Coronary artery (tissue), 2 donors: ENCODE data around the gene ALG14.
A peak's percentile ranks its signal among the peaks of the same experiment; 100 is the strongest.
"Not testable (repeated sequence)": the region's sequence is repeated elsewhere in the genome, so short reads cannot be mapped to it uniquely, and the experiment has no call there.

Source experiments
- DNase-seq: peaks from one replicate; pipeline ENCODE4 v3.0.0-alpha.2; 2017; ENCODE audit warnings: low spot score
- H3K27ac ChIP-seq, 2 donors: fragments of 200-600 bp; sonication (generic); one replicate each; pipeline ENCODE4 v1.5.1; 2016 to 2019
- H3K4me3 ChIP-seq: fragments of 200-600 bp; sonication (generic); 2 replicates; pipeline ENCODE4 v1.5.1; 2016; ENCODE audit warnings: mild to moderate bottlenecking, moderate library complexity
- CTCF ChIP-seq: fragments of 200-600 bp; sonication (generic); IDR thresholded peaks from one replicate; pipeline ENCODE4 v1.5.1; 2019; ENCODE audit warnings: antibody characterized with exemption

The ALG14 gene

GRCh38 chr1:94947437-94947836, 125.3 kb downstream of the ALG14 start:
- TF ChIP-seq CTCF, result no peak
- no peak for DNase-seq
- Histone ChIP-seq H3K27ac (peak overlapping the region; percentile 6 to 76), H3K4me3 (no peak overlapping the region)

- H3K4me3 ChIP-seq, result no peak overlapping the region
- H3K27ac ChIP-seq, result peak overlapping the region in 1 of 2 donors; percentile 76
- no peak for TF ChIP-seq CTCF
- DNase-seq, result no peak
Measured at GRCh38 chr1:94946886-94947285, 125.9 kb downstream of the ALG14 start.

GRCh38 chr1:94942171-94943128, 130.3 kb downstream of the ALG14 start:
- H3K27ac ChIP-seq, result no peak overlapping the region
- no peak overlapping the region for H3K4me3 ChIP-seq
- TF ChIP-seq CTCF, result no peak
- no peak for DNase-seq

- H3K27ac ChIP-seq, result not testable (repeated sequence)
Measured at GRCh38 chr1:94941480-94941879, 131.3 kb downstream of the ALG14 start.

GRCh38 chr1:94940738-94941137, 132.0 kb downstream of the ALG14 start:
- H3K4me3 ChIP-seq, result no peak overlapping the region
- TF ChIP-seq CTCF, result no peak

More at GRCh38 chr1:94941480-94941879, 131.3 kb downstream of the ALG14 start:
- DNase-seq, H3K4me3 ChIP-seq: not testable (repeated sequence)

GRCh38 chr1:94937820-94938219, 134.9 kb downstream of the ALG14 start:
- DNase-seq, result no peak
- TF ChIP-seq CTCF, result no peak
- peak overlapping the region in 1 of 2 donors; percentile 36 for H3K27ac ChIP-seq
- H3K4me3 ChIP-seq, result no peak overlapping the region

More at GRCh38 chr1:94940738-94941137, 132.0 kb downstream of the ALG14 start:
- H3K27ac ChIP-seq, result no peak overlapping the region
- DNase-seq, result no peak

GRCh38 chr1:94936861-94937620, 135.7 kb downstream of the ALG14 start:
- H3K27ac ChIP-seq, result peak overlapping the region; percentile 18 to 57
- no peak overlapping the region for H3K4me3 ChIP-seq
- no peak for DNase-seq
- no peak for TF ChIP-seq CTCF
